Esophagus squamous epithelium (tissue), 5 donors: ENCODE data around the gene NPIPA2. TPM values are rescaled to one million over a fixed set of nuclear protein-coding genes. Genes with fewer than 3 reads are reported as not detected.
"Not testable (repeated sequence)": the region's sequence is repeated elsewhere in the genome, so short reads cannot be mapped to it uniquely, and the experiment has no call there.

Source experiments
- DNase-seq: peaks from one replicate; lab custom pipeline; 2025; lab: John Stamatoyannopoulos, UW
- H3K27ac ChIP-seq, 4 donors: fragments of 200-600 bp; sonication (generic); one replicate each; pipeline ENCODE4 v1.5.1; 2016 to 2019; ENCODE audit warnings: mild to moderate bottlenecking in 1 of 4
- H3K27me3 ChIP-seq, 4 donors: fragments of 200-600 bp; sonication (generic); 1 replicate in 3 of 4; 2 replicates in 1 of 4; pipeline versions ENCODE4 v1.5.1 to v1.6.0; 2017 to 2021; ENCODE audit warnings: antibody characterized with exemption in 1 of 4
- H3K36me3 ChIP-seq, 3 donors: fragments of 200-600 bp; sonication (generic); one replicate each; pipeline ENCODE4 v1.5.1; 2016 to 2019
- H3K4me1 ChIP-seq, 3 donors: fragments of 200-600 bp; sonication (generic); one replicate each; pipeline ENCODE4 v1.5.1; 2017 to 2019
- H3K4me3 ChIP-seq, 4 donors: fragments of 200-600 bp; sonication (generic); 1 replicate in 3 of 4; 2 replicates in 1 of 4; pipeline ENCODE4 v1.5.1; 2016 to 2019; ENCODE audit warnings: mild to moderate bottlenecking in 2 of 4, moderate library complexity in 1 of 4
- H3K9me3 ChIP-seq, 3 donors: fragments of 200-600 bp; sonication (generic); one replicate each; pipeline ENCODE4 v1.5.1; 2016 to 2019
- WGBS, 2 donors: methylation state at CpG; one replicate each; pipeline ENCODE4 v1.1.5; 2018; 5-methylcytosine and 5-hydroxymethylcytosine counted together
- intact Hi-C: fragments of 100-400 bp; cut with DNase I; formaldehyde crosslinking; loops from one replicate; pipeline ENCODE4 v1.15.0; 2022
- total RNA-seq, 4 donors: library from RNA; depleted of rRNA; stranded (reverse); fragments of >200 nt; gene quantifications; one replicate each; pipeline ENCODE4 v1.1.0, GENCODE V29; 2016
- donor health status: DM: yes; HTN: yes; CAD: no.

NPIPA2 gene
- 1 to 10 TPM in 1 of 4 donors, under 1 TPM in 1, not detected in 2; 0.79 to 2.1 TPM for total RNA-seq

- H3K4me1 ChIP-seq, DNase-seq, H3K27me3 ChIP-seq, H3K36me3 ChIP-seq, H3K9me3 ChIP-seq, intact Hi-C loops, H3K4me3 ChIP-seq, H3K27ac ChIP-seq: not testable (repeated sequence)
- no CpG with 5 or more reads among the region's 73 CpGs for WGBS, 2 donors
Measured at GRCh38 chr16:14742273-14743128, at the start of gene NPIPA2. NPIPA2 (plus strand) TSS chr16:14742533; CDS start chr16:14748066, 5,533 bp downstream.

- intact Hi-C loops, H3K27me3 ChIP-seq, H3K36me3 ChIP-seq, DNase-seq, H3K4me3 ChIP-seq, H3K4me1 ChIP-seq, H3K9me3 ChIP-seq, H3K27ac ChIP-seq: not testable (repeated sequence)
- WGBS, 2 donors, result no CpG with 5 or more reads among the region's 28 CpGs
Measured at GRCh38 chr16:14694129-14694528, 48.2 kb upstream of the NPIPA2 start, which contains the start of gene PLA2G10. PLA2G10 (minus strand) TSS chr16:14694308; CDS start chr16:14694229, 79 bp downstream.

GRCh38 chr16:14701859-14702258 is 40.5 kb upstream of the NPIPA2 start:
- H3K4me1 ChIP-seq, H3K36me3 ChIP-seq, H3K4me3 ChIP-seq, DNase-seq, H3K27me3 ChIP-seq, H3K9me3 ChIP-seq, intact Hi-C loops, H3K27ac ChIP-seq: not testable (repeated sequence)
- no CpG with 5 or more reads among the region's 7 CpGs for WGBS, 2 donors

GRCh38 chr16:14702672-14703071 is 39.7 kb upstream of the NPIPA2 start:
- not testable (repeated sequence) for H3K36me3 ChIP-seq
- no CpG with 5 or more reads among the region's 11 CpGs for WGBS, 2 donors

GRCh38 chr16:14703156-14704011 is 38.9 kb upstream of the NPIPA2 start, which contains the start of gene NPIPA3:
NPIPA3 (plus strand) TSS chr16:14703411; CDS start chr16:14708944, 5,533 bp downstream.
- H3K9me3 ChIP-seq, H3K4me3 ChIP-seq, H3K4me1 ChIP-seq, DNase-seq, H3K27ac ChIP-seq, H3K27me3 ChIP-seq, H3K36me3 ChIP-seq, intact Hi-C loops: not testable (repeated sequence)
- no CpG with 5 or more reads among the region's 73 CpGs for WGBS, 2 donors

More at GRCh38 chr16:14702672-14703071, 39.7 kb upstream of the NPIPA2 start:
- H3K4me3 ChIP-seq, H3K9me3 ChIP-seq, DNase-seq, H3K27me3 ChIP-seq, H3K27ac ChIP-seq, intact Hi-C loops, H3K4me1 ChIP-seq: not testable (repeated sequence)

GRCh38 chr16:14733233-14733632 is 9.1 kb upstream of the NPIPA2 start:
- H3K36me3 ChIP-seq, H3K27me3 ChIP-seq, H3K4me3 ChIP-seq, H3K4me1 ChIP-seq, H3K27ac ChIP-seq, intact Hi-C loops, DNase-seq, H3K9me3 ChIP-seq: not testable (repeated sequence)
- no CpG with 5 or more reads among the region's 28 CpGs for WGBS, 2 donors

GRCh38 chr16:14740832-14741385 is 1.4 kb upstream of the NPIPA2 start:
- H3K27ac ChIP-seq, intact Hi-C loops: not testable (repeated sequence)
- no CpG with 5 or more reads among the region's 10 CpGs for WGBS, 2 donors

GRCh38 chr16:14741794-14742193 is 539 bp upstream of the NPIPA2 start:
- intact Hi-C loops, result not testable (repeated sequence)

More at GRCh38 chr16:14740832-14741385, 1.4 kb upstream of the NPIPA2 start:
- not testable (repeated sequence) for H3K4me3 ChIP-seq, H3K9me3 ChIP-seq, DNase-seq, H3K36me3 ChIP-seq, H3K27me3 ChIP-seq, H3K4me1 ChIP-seq

GRCh38 chr16:14773654-14774053 is 31.3 kb downstream of the NPIPA2 start:
- H3K27ac ChIP-seq, H3K4me3 ChIP-seq, H3K27me3 ChIP-seq, DNase-seq, H3K36me3 ChIP-seq, H3K4me1 ChIP-seq, H3K9me3 ChIP-seq, intact Hi-C loops: not testable (repeated sequence)
- WGBS, 2 donors, result no CpG with 5 or more reads among the region's 2 CpGs

More at GRCh38 chr16:14741794-14742193, 539 bp upstream of the NPIPA2 start:
- H3K36me3 ChIP-seq, H3K4me3 ChIP-seq, H3K9me3 ChIP-seq, H3K4me1 ChIP-seq, H3K27me3 ChIP-seq, H3K27ac ChIP-seq, DNase-seq: not testable (repeated sequence)
- no CpG with 5 or more reads among the region's 11 CpGs for WGBS, 2 donors

GRCh38 chr16:14775624-14776023 is 33.3 kb downstream of the NPIPA2 start:
- no CpG with 5 or more reads among the region's 2 CpGs for WGBS, 2 donors
- intact Hi-C loops, H3K9me3 ChIP-seq: not testable (repeated sequence)

GRCh38 chr16:14776763-14777162 is 34.4 kb downstream of the NPIPA2 start:
- DNase-seq, H3K4me1 ChIP-seq, H3K4me3 ChIP-seq, intact Hi-C loops, H3K27me3 ChIP-seq, H3K9me3 ChIP-seq, H3K36me3 ChIP-seq, H3K27ac ChIP-seq: not testable (repeated sequence)
- WGBS, 2 donors, result no CpG with 5 or more reads among the region's 6 CpGs

More at GRCh38 chr16:14775624-14776023, 33.3 kb downstream of the NPIPA2 start:
- H3K4me1 ChIP-seq, H3K27ac ChIP-seq, DNase-seq, H3K36me3 ChIP-seq, H3K27me3 ChIP-seq, H3K4me3 ChIP-seq: not testable (repeated sequence)

- H3K27ac ChIP-seq, intact Hi-C loops, H3K9me3 ChIP-seq, H3K4me3 ChIP-seq, H3K4me1 ChIP-seq, H3K27me3 ChIP-seq, DNase-seq, H3K36me3 ChIP-seq: not testable (repeated sequence)
- no CpG with 5 or more reads among the region's 11 CpGs for WGBS, 2 donors
Measured at GRCh38 chr16:14779368-14779877, 37.1 kb downstream of the NPIPA2 start.
